Hepatocyte (in vitro differentiated cells): ENCODE measurements around the gene GPC2. TPM values are rescaled to one million over a fixed set of nuclear protein-coding genes. Genes with fewer than 3 reads are reported as not detected.

Experiments used
- DNase-seq: peaks from one replicate; pipeline ENCODE4 v3.0.0-alpha.2; 2016; ENCODE audit warnings: low spot score
- H2AFZ ChIP-seq: fragments of 200-600 bp; sonication (generic); 2 replicates; pipeline ENCODE4 v1.6.0; 2016; ENCODE audit warnings: antibody characterized with exemption, mild to moderate bottlenecking
- H3K27ac ChIP-seq: fragments of 200-600 bp; sonication (generic); 2 replicates; pipeline ENCODE4 v1.5.1; 2016; ENCODE audit warnings: mild to moderate bottlenecking
- H3K27me3 ChIP-seq: fragments of 200-600 bp; sonication (generic); 2 replicates; pipeline ENCODE4 v1.6.1; 2016
- H3K36me3 ChIP-seq: fragments of 200-600 bp; sonication (generic); replicated peaks from 2 replicates; pipeline ENCODE4 v1.5.1; 2016; ENCODE audit warnings: low read depth; ENCODE audit not compliant: insufficient read depth
- H3K4me1 ChIP-seq: fragments of 200-600 bp; sonication (generic); 2 replicates; pipeline ENCODE4 v1.5.1; 2016; ENCODE audit warnings: mild to moderate bottlenecking, moderate library complexity; ENCODE audit not compliant: insufficient read depth
- H3K4me2 ChIP-seq: fragments of 200-600 bp; sonication (generic); 2 replicates; pipeline ENCODE4 v1.6.0; 2016
- H3K4me3 ChIP-seq: fragments of 200-600 bp; sonication (generic); 2 replicates; pipeline ENCODE4 v1.5.1; 2016; ENCODE audit warnings: mild to moderate bottlenecking
- H3K79me2 ChIP-seq: fragments of 200-600 bp; sonication (generic); 2 replicates; pipeline ENCODE4 v1.6.0; 2017; ENCODE audit warnings: mild to moderate bottlenecking
- H3K9me2 ChIP-seq: fragments of 200-600 bp; sonication (generic); replicated peaks from 2 replicates; pipeline ENCODE4 v1.6.0; 2017; ENCODE audit warnings: mild to moderate bottlenecking; ENCODE audit not compliant: insufficient read depth
- H3K9me3 ChIP-seq: fragments of 200-600 bp; sonication (generic); 2 replicates; pipeline ENCODE4 v1.5.1; 2016; ENCODE audit warnings: low read depth, mild to moderate bottlenecking
- H4K20me1 ChIP-seq: fragments of 200-600 bp; sonication (generic); 2 replicates; pipeline ENCODE4 v1.6.0; 2016; ENCODE audit warnings: mild to moderate bottlenecking; ENCODE audit not compliant: insufficient read depth, poor library complexity, severe bottlenecking
- EZH2 ChIP-seq: fragments of 200-600 bp; sonication (generic); IDR thresholded peaks from 2 replicates; pipeline ENCODE4 v1.6.1; 2016; ENCODE audit warnings: antibody characterized with exemption, mild to moderate bottlenecking, borderline replicate concordance
- EZH2phosphoT487 ChIP-seq: fragments of 200-600 bp; sonication (generic); IDR thresholded peaks from one replicate; pipeline ENCODE4 v1.6.1; 2018; ENCODE audit warnings: antibody characterized with exemption, mild to moderate bottlenecking, low read depth, moderate library complexity; ENCODE audit not compliant: unreplicated experiment, severe bottlenecking
- WGBS: methylation state at CpG from one replicate; pipeline ENCODE4 v1.1.6; 2016; ENCODE audit warnings: low lambda C conversion rate; ENCODE audit errors: missing lambda C conversion rate; 5-methylcytosine and 5-hydroxymethylcytosine counted together
- polyA plus RNA-seq: library from polyadenylated mRNA; unstranded; fragments of >200 nt; fragmentation: Nextera tagmentation; extraction: Ambion mirVana; gene quantifications from 2 replicates; pipeline ENCODE4 v1.2.1, GENCODE V29; 2016
- total RNA-seq: library from RNA; depleted of rRNA; stranded (reverse); fragments of >200 nt; gene quantifications from 2 replicates; pipeline ENCODE4 v1.2.3, GENCODE V29; 2014
- TF ChIP-seq, protein P1 (sequence below): fragments of 200-600 bp; sonication (generic); IDR thresholded peaks from 2 replicates; pipeline ENCODE4 v1.5.1; 2016; ENCODE audit warnings: antibody characterized with exemption, mild to moderate bottlenecking; ENCODE audit not compliant: poor library complexity

The GPC2 gene
- total and polyA plus RNA-seq, 2 experiments from 2014 or later, result 2.0 to 3.2 TPM

DNA sequence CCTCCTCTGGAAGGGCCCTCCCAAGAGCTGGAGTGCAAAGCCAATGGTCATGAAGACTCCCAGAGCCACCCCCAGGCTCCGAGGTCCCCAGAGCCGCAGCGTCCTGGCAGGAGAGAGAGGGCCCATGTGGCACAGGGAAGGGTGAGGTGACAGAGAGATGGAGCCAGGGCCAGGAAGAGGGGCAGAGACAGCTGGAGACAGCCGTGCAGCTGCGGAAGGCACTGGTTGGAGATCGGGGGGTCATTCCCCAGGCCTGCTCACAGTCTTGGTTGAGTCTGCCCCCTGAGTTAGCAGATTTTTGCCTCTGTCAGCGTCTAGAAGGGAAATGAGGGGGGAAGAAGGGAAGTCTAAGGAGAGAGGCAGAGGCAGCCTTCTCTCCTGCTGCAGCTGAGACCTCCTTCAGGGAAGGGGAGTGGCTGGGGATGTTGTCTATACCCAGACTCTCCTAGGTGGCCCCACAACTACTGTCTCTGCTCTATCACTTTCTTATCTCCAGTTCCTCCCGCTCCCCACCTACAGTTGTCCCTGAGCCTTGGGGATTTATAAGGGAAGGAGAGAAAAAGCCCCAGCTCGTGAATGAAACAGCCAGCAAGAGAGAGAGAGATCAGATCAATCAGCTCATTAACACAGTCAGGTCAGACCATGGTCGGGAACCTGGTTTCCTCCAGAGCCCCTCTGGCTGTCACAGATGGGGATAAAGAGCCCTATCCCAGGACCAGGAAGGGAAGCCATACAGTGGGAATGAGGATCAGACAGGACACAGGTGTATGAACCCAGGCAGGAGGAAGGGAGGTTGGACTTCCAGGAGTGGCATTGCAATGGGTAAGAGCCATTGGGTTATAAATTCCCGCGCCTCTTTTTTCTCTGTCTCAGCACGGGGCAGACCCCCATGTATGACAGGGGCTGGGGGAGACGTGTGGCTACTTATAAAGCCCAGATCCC lies 9.9 kb downstream of the GPC2 start:
- peak overlapping the region; percentile 24 for H2AFZ ChIP-seq
- no peaks in the 10 kb centered on the region for H3K9me2 ChIP-seq
- no peak for DNase-seq
- WGBS, result 51% methylated on average over 14 of the region's 14 CpGs
- no peaks in the 10 kb centered on the region for H3K36me3 ChIP-seq
- peak overlapping the region; percentile 33 for H3K27ac ChIP-seq
- H3K4me1 ChIP-seq, result peaks cover 20% of the 10 kb centered on the region
- H3K27me3 ChIP-seq, result peaks cover 18% of the 10 kb centered on the region
- H4K20me1 ChIP-seq, result no peaks in the 10 kb centered on the region
- no peaks in the 10 kb centered on the region for H3K9me3 ChIP-seq
- no peak for TF ChIP-seq EZH2phosphoT487
- TF ChIP-seq, protein P1, sequence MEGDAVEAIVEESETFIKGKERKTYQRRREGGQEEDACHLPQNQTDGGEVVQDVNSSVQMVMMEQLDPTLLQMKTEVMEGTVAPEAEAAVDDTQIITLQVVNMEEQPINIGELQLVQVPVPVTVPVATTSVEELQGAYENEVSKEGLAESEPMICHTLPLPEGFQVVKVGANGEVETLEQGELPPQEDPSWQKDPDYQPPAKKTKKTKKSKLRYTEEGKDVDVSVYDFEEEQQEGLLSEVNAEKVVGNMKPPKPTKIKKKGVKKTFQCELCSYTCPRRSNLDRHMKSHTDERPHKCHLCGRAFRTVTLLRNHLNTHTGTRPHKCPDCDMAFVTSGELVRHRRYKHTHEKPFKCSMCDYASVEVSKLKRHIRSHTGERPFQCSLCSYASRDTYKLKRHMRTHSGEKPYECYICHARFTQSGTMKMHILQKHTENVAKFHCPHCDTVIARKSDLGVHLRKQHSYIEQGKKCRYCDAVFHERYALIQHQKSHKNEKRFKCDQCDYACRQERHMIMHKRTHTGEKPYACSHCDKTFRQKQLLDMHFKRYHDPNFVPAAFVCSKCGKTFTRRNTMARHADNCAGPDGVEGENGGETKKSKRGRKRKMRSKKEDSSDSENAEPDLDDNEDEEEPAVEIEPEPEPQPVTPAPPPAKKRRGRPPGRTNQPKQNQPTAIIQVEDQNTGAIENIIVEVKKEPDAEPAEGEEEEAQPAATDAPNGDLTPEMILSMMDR, result no peak
- TF ChIP-seq EZH2, result no peak
- H3K79me2 ChIP-seq, result no peaks in the 10 kb centered on the region
- H3K4me3 ChIP-seq, result no peak overlapping the region
- peak overlapping the region; percentile 73 for H3K4me2 ChIP-seq

DNA sequence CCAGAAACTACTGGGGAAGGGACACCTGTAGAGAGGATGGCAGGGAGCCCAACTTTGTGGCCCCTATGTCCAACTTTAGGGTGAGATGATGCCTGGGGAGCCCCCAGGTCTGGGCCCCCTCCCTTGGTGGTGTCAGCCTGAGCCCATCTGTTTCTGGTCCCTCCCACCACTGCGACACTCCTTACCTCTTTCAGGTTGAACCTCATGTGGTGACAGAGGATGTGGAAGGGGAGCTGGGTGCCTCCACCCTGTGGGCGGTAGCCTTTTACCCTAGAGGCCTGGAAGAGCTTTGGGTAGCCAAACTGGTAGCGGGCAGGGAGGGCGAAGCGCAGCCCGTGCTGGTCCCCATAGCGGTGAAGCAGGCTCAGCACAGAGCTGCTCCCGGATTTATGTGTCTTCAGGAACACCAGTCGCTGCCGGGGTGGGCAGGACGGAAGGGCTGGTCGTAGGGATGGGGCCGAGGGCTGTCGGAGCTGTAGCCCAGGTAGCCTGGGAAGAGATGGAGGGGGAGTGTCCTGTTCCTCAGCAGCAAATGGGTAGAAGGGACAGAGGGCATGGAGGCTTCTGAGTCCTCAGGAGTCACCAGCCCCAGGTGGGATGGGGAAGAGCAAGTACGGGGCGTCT lies 10.8 kb downstream of the GPC2 start:
- H3K4me3 ChIP-seq, result no peak overlapping the region
- H3K27me3 ChIP-seq, result peaks cover 12% of the 10 kb centered on the region
- no peaks in the 10 kb centered on the region for H3K9me3 ChIP-seq
- no peak overlapping the region for H2AFZ ChIP-seq
- no peaks in the 10 kb centered on the region for H4K20me1 ChIP-seq
- peaks cover 14% of the 10 kb centered on the region for H3K4me1 ChIP-seq
- no peak for DNase-seq
- H3K4me2 ChIP-seq, result no peak overlapping the region
- H3K79me2 ChIP-seq, result no peaks in the 10 kb centered on the region
- TF ChIP-seq, protein P1, result no peak
- TF ChIP-seq EZH2phosphoT487 (no peak), EZH2 (no peak)
- no peaks in the 10 kb centered on the region for H3K36me3 ChIP-seq
- H3K9me2 ChIP-seq, result no peaks in the 10 kb centered on the region
- 85% methylated on average over 16 of the region's 16 CpGs for WGBS
- no peak overlapping the region for H3K27ac ChIP-seq

DNA sequence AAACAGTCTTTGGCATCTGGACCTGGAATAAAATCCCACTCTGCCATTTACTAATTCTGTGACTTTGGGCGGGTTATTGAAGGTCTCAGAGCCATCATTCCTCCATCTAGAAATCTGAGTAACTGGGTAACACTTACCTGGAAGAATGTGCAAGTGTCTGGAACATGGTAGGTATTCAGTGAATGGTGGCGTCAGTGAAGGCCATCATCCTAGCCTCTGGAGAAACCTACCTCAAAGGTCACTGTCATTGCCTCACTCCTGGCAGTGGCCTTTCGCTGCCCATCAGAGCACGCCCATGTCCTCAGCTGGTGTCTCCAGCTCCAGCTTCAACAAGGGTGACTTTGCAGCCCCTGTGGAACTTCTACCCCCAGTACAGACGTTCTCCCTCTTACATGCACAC lies 13.3 kb downstream of the GPC2 start:
- Histone ChIP-seq H3K9me2 (no peaks in the 10 kb centered on the region), H2AFZ (no peak overlapping the region), H4K20me1 (no peaks in the 10 kb centered on the region), H3K79me2 (no peaks in the 10 kb centered on the region), H3K36me3 (no peaks in the 10 kb centered on the region), H3K4me3 (no peak overlapping the region), H3K4me2 (no peak overlapping the region), H3K4me1 (peaks cover 9% of the 10 kb centered on the region), H3K27me3 (peaks cover 3% of the 10 kb centered on the region), H3K9me3 (no peaks in the 10 kb centered on the region), H3K27ac (no peak overlapping the region)
- TF ChIP-seq, protein P1, result no peak
- no peak for TF ChIP-seq EZH2
- no peak for TF ChIP-seq EZH2phosphoT487
- 94% methylated on average over 5 of the region's 5 CpGs for WGBS
- no peak for DNase-seq
